ENCODE data around the gene DCAF11.

The DCAF11 gene

GRCh38 chr14:24130717-24131548 lies 16.4 kb downstream of the DCAF11 start:
- ATAC-seq: no peak
- TF ChIP-seq GLIS3 (CRISPR knock-in tag; IDR thresholded peaks at IDR 0.05) (no peak), ESRRG (CRISPR knock-in tag; IDR thresholded peaks at IDR 0.05) (no peak), ISL1 (CRISPR knock-in tag; IDR thresholded peaks at IDR 0.05) (no peak), BACH2 (CRISPR knock-in tag; IDR thresholded peaks at IDR 0.05; ENCODE audit: borderline replicate concordance) (no peak), CSRNP3 (CRISPR knock-in tag; IDR thresholded peaks at IDR 0.05) (no peak), ARNTL (CRISPR knock-in tag; IDR thresholded peaks at IDR 0.05; ENCODE audit: borderline replicate concordance, low read depth) (no peak), CREB5 (CRISPR knock-in tag; IDR thresholded peaks at IDR 0.05; ENCODE audit: low read depth) (no peak), ZFP3 (CRISPR knock-in tag; IDR thresholded peaks at IDR 0.05) (no peak)

GRCh38 chr14:24131549-24131966 lies 17.0 kb downstream of the DCAF11 start:
- ATAC-seq: no peak
- TF ChIP-seq GLIS3 (CRISPR knock-in tag; IDR thresholded peaks at IDR 0.05): no peak
- TF ChIP-seq ZNF8 (CRISPR knock-in tag; IDR thresholded peaks at IDR 0.05): no peak

GRCh38 chr14:24132061-24132685 lies 17.6 kb downstream of the DCAF11 start:
- TF ChIP-seq CSDC2 (CRISPR knock-in tag; IDR thresholded peaks at IDR 0.05) (no peak), ZFP30 (CRISPR knock-in tag; IDR thresholded peaks at IDR 0.05) (no peak), ZFP3 (CRISPR knock-in tag; IDR thresholded peaks at IDR 0.05) (no peak), OSR1 (CRISPR knock-in tag; IDR thresholded peaks at IDR 0.05) (no peak), TCF4 (CRISPR knock-in tag; IDR thresholded peaks at IDR 0.05; ENCODE audit: borderline replicate concordance) (no peak), CSRNP3 (CRISPR knock-in tag; IDR thresholded peaks at IDR 0.05) (no peak)
- no peak for ATAC-seq

GRCh38 chr14:24132976-24133375 lies 18.4 kb downstream of the DCAF11 start:
- TF ChIP-seq ZNF8 (CRISPR knock-in tag; IDR thresholded peaks at IDR 0.05): no peak
- TF ChIP-seq TCF4 (CRISPR knock-in tag; IDR thresholded peaks at IDR 0.05; ENCODE audit: borderline replicate concordance): no peak
- TF ChIP-seq ZNF565 (CRISPR knock-in tag; conservative IDR thresholded peaks at IDR 0.05; ENCODE audit: low read depth): no peak
- no peak for TF ChIP-seq ESRRG (CRISPR knock-in tag; IDR thresholded peaks at IDR 0.05)
- no peak for TF ChIP-seq ARNTL (CRISPR knock-in tag; IDR thresholded peaks at IDR 0.05; ENCODE audit: borderline replicate concordance, low read depth)
- no peak for TF ChIP-seq GLIS3 (CRISPR knock-in tag; IDR thresholded peaks at IDR 0.05)
- TF ChIP-seq TOX (CRISPR knock-in tag; IDR thresholded peaks at IDR 0.05; ENCODE audit: borderline replicate concordance): no peak
- no peak for TF ChIP-seq CSRNP3 (CRISPR knock-in tag; IDR thresholded peaks at IDR 0.05)
- no peak for TF ChIP-seq ZNF70 (CRISPR knock-in tag; IDR thresholded peaks at IDR 0.05)
- no peak for TF ChIP-seq ZFP30 (CRISPR knock-in tag; IDR thresholded peaks at IDR 0.05)
- TF ChIP-seq CSDC2 (CRISPR knock-in tag; IDR thresholded peaks at IDR 0.05): no peak
- ATAC-seq: no peak

- no peak for TF ChIP-seq OSR1 (CRISPR knock-in tag; IDR thresholded peaks at IDR 0.05)
- no peak for TF ChIP-seq TCF4 (CRISPR knock-in tag; IDR thresholded peaks at IDR 0.05; ENCODE audit: borderline replicate concordance)
- TF ChIP-seq GLIS3 (CRISPR knock-in tag; IDR thresholded peaks at IDR 0.05): no peak
- TF ChIP-seq CREB5 (CRISPR knock-in tag; IDR thresholded peaks at IDR 0.05; ENCODE audit: low read depth): no peak
- TF ChIP-seq PPARA (CRISPR knock-in tag; IDR thresholded peaks at IDR 0.05; ENCODE audit: borderline replicate concordance): no peak
- no peak for TF ChIP-seq CSDC2 (CRISPR knock-in tag; IDR thresholded peaks at IDR 0.05)
- no peak for TF ChIP-seq ARNTL (CRISPR knock-in tag; IDR thresholded peaks at IDR 0.05; ENCODE audit: borderline replicate concordance, low read depth)
- ATAC-seq: no peak
Observed at GRCh38 chr14:24133735-24134134, 19.2 kb downstream of the DCAF11 start.
